Glutamatergic neuron (in vitro differentiated cells): ENCODE measurements around the gene ROR1. TPM values are rescaled to one million over a fixed set of nuclear protein-coding genes. Genes with fewer than 3 reads are reported as not detected.

ENCODE experiments used
- DNase-seq: peaks from one replicate; pipeline ENCODE4 v3.0.0; 2022
- H3K27ac Mint-ChIP-seq: one replicate; pipeline ENCODE4 v1.8.0; 2020; ENCODE audit warnings: mild to moderate bottlenecking, mixed read lengths, inconsistent platforms; ENCODE audit not compliant: unreplicated experiment
- H3K27me3 Mint-ChIP-seq: one replicate; pipeline ENCODE4 v1.8.0; 2020; ENCODE audit warnings: mild to moderate bottlenecking, moderate library complexity, mixed read lengths, inconsistent platforms; ENCODE audit not compliant: unreplicated experiment
- H3K36me3 Mint-ChIP-seq: one replicate; pipeline ENCODE4 v1.8.0; 2020; ENCODE audit warnings: mild to moderate bottlenecking, mixed read lengths, inconsistent platforms; ENCODE audit not compliant: unreplicated experiment
- H3K4me1 Mint-ChIP-seq: one replicate; pipeline ENCODE4 v1.8.0; 2020; ENCODE audit warnings: mild to moderate bottlenecking, low read depth, mixed read lengths, inconsistent platforms; ENCODE audit not compliant: unreplicated experiment
- H3K4me3 Mint-ChIP-seq: one replicate; pipeline ENCODE4 v1.8.0; 2020; ENCODE audit warnings: mild to moderate bottlenecking, mixed read lengths, inconsistent platforms; ENCODE audit not compliant: unreplicated experiment
- H3K9me3 Mint-ChIP-seq: one replicate; pipeline ENCODE4 v1.8.0; 2020; ENCODE audit warnings: mild to moderate bottlenecking, moderate library complexity, mixed read lengths, inconsistent platforms; ENCODE audit not compliant: unreplicated experiment
- total RNA-seq: library from RNA; stranded (reverse); fragmentation: NEBNext Ultra II Directional; extraction: Animal tissue kit (Norgen Biotek cat#: 25700); gene quantifications from one replicate; pipeline ENCODE4 v1.2.1, GENCODE V29; 2021; ENCODE audit not compliant: unreplicated experiment
- TF ChIP-seq, protein P1 (sequence below): fragments of 200-600 bp; sonication (generic); IDR thresholded peaks from one replicate; pipeline ENCODE4 v1.5.0; 2021; ENCODE audit not compliant: partially characterized antibody, unreplicated experiment

ROR1 gene
- total RNA-seq, 1 donor from 2014 or later = 11.3 TPM

DNA sequence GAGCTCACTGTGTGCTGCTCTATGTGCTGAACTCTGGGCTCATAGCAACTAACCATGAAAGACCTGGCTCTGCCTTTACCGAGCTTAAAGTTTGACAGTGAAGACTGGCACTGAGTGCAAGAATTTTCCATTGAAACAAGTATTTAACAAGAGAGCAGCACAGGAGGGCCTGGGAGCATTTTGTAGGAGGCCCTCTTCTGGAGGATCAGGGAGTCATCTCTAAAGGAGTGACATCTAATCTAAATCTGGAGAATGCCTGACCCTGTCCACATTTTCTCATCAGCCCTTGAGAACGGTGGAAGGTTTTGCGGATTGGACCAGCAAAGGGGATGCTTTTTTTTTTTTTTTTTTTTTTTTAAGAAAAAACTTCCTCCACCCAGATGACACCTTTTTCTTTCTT, 150.8 kb downstream of the ROR1 start:
- Mint-ChIP-seq H3K27ac (no peak overlapping the region), H3K9me3 (no peaks in the 10 kb centered on the region), H3K4me3 (no peak overlapping the region), H3K27me3 (no peaks in the 10 kb centered on the region), H3K4me1 (peaks cover 19% of the 10 kb centered on the region), H3K36me3 (no peaks in the 10 kb centered on the region)
- DNase-seq = no peak
- TF ChIP-seq, protein P1, sequence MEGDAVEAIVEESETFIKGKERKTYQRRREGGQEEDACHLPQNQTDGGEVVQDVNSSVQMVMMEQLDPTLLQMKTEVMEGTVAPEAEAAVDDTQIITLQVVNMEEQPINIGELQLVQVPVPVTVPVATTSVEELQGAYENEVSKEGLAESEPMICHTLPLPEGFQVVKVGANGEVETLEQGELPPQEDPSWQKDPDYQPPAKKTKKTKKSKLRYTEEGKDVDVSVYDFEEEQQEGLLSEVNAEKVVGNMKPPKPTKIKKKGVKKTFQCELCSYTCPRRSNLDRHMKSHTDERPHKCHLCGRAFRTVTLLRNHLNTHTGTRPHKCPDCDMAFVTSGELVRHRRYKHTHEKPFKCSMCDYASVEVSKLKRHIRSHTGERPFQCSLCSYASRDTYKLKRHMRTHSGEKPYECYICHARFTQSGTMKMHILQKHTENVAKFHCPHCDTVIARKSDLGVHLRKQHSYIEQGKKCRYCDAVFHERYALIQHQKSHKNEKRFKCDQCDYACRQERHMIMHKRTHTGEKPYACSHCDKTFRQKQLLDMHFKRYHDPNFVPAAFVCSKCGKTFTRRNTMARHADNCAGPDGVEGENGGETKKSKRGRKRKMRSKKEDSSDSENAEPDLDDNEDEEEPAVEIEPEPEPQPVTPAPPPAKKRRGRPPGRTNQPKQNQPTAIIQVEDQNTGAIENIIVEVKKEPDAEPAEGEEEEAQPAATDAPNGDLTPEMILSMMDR = no peak

DNA sequence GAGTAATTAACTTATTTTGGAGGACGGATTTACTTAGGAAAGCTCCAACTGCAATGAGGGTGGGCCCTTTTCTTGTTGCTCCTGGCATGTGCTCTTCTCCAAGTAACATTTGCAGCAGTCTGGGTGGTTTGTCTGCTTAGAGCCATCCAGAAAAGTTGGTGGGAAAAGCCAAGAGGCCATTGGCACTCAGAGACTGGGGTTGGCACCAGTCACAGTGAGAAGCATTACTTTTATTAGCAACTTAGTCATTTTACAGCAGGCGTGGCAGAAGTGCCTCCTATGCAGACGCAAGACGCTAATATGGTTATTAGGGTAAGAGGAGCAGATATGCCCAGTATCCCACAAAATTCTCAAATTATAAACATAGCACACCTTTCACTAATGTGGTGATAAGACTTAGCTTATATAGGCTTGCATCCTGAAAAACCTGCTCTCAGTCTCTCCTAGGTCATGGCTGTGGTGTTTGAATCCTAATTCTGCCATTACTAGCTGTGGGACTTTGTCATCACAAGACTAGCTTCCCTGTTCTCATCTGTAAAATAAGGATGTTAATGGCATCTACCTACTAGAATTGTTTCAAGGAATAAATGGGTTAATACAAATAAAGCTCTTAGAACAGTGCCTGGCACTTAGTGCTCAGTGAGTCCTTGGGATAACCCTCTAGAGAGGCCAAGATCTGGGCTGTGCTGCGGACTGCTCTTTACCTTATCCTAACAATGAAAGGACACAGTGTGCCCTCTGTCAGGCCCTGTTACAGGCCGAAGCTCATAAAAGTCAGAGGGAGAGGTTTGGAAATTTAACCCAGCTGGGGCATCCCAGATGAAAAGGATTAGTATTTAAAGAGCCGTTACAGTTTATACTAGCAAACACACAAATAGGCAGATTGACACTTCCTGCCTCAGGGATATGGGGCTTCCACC, 154.6 kb downstream of the ROR1 start:
- Mint-ChIP-seq H3K4me1 (peaks cover 8% of the 10 kb centered on the region), H3K27me3 (peaks cover 1% of the 10 kb centered on the region), H3K9me3 (no peaks in the 10 kb centered on the region), H3K36me3 (no peaks in the 10 kb centered on the region), H3K4me3 (no peak overlapping the region), H3K27ac (no peak overlapping the region)
- TF ChIP-seq, protein P1 = no peak
- DNase-seq = no peak

DNA sequence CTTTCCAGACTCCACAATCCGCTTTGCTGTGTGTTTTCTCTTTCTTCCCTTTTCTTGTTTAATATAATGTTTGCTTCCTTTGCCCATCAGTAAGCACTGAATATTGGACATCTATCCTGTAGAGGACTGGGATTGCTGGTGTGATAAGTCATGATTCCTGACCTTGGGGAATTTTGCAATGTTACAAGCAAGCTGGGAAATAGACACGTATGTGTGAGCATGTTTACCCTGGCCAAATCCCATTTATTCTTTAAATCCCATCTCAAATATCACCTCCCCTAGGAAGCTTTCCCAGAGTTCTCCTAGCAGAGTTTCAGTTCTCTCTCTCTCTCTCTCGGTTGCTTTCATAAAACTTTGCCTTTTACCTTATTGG, 155.3 kb downstream of the ROR1 start:
- Mint-ChIP-seq H3K9me3 (peaks cover 1% of the 10 kb centered on the region), H3K27me3 (peaks cover 1% of the 10 kb centered on the region), H3K4me1 (peaks cover 8% of the 10 kb centered on the region), H3K4me3 (no peak overlapping the region), H3K27ac (no peak overlapping the region), H3K36me3 (no peaks in the 10 kb centered on the region)
- no peak for DNase-seq
- TF ChIP-seq, protein P1 = no peak

DNA sequence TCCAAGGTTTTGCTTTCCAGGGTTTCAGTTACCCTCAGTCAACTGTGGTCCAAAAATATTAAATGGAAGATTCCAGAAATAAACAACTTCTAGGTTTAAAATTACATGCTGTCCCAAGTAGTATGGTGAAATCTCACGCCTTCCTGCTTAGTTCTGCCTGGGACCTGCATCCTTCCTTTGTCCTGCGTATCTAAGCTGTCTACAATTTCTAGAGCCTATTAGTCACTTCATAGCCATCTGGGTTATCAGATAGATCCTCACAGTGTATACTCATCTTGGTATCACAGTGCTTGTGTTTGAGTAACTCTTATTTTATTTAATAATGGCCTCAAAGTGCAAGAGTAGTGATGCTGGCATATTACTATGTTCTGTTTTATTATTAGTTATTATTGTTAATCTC, 157.7 kb downstream of the ROR1 start:
- Mint-ChIP-seq H3K27ac (no peak overlapping the region), H3K27me3 (peaks cover 1% of the 10 kb centered on the region), H3K4me1 (peaks cover 8% of the 10 kb centered on the region), H3K9me3 (peaks cover 1% of the 10 kb centered on the region), H3K36me3 (no peaks in the 10 kb centered on the region), H3K4me3 (no peak overlapping the region)
- TF ChIP-seq, protein P1 = no peak
- DNase-seq = no peak

DNA sequence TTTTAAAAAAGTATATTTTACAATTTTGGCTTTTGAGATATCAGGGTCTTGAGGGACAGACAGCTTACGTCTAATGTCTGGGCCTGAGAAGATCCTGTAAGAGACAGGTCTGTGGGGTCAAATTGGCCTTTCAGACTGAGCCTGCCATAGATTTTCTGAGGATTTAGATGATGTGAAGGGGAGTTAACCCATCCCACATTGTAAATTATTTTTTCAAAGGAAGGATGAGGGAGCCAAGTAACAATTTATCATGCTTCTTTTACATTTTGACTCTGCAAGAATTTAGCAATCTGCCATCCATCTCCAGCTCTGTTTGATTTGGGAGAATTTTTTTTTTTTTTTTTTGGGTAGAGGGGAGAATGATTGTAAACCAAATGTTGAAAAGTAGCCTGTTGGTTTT, 160.9 kb downstream of the ROR1 start:
- TF ChIP-seq, protein P1 = no peak
- Mint-ChIP-seq H3K36me3 (no peaks in the 10 kb centered on the region), H3K27me3 (peaks cover 5% of the 10 kb centered on the region), H3K27ac (no peak overlapping the region), H3K4me3 (no peak overlapping the region), H3K9me3 (peaks cover 1% of the 10 kb centered on the region), H3K4me1 (no peaks in the 10 kb centered on the region)
- DNase-seq = no peak
